HepG2 (cell line): ENCODE results near the gene MACROD2. TPM values are rescaled to one million over a fixed set of nuclear protein-coding genes. Genes with fewer than 3 reads are reported as not detected.

Experiments
- ATAC-seq: fragments of 200-7000 bp; cut with Tn5 transposase; 3 replicates; pipeline ENCODE4 v1.9.1; 2020; ENCODE audit warnings: mild to moderate bottlenecking, moderate library complexity
- BruUV-seq: library from RNA; stranded (reverse); fragments of 400-500 nt; replicated peaks from 2 replicates; lab custom pipeline; 2021; lab: Mats Ljungman, UMichigan
- CTCF ChIA-PET: fragments of 300-600 bp; formaldehyde crosslinking; extraction: SDS; loops from one replicate; lab custom pipeline; 2021; ENCODE audit warnings: low total read pairs, inconsistent platforms, low intra/inter-chr PET ratio; lab: Yijun Ruan, JAX
- POLR2A ChIA-PET: fragments of 350-600 bp; sonication (Branson Sonifier 250); formaldehyde crosslinking; loops from one replicate; lab custom pipeline; 2020; ENCODE audit warnings: antibody characterized with exemption, inconsistent platforms; lab: Yijun Ruan, JAX
- DNase-seq: peaks from one replicate; pipeline ENCODE4 v3.0.0-alpha.2; 2015; ENCODE audit warnings: low spot score
- FAIRE-seq: peaks from 3 replicates; lab custom pipeline; 2011; peaks lifted over from hg19 to GRCh38; lab: Jason Lieb, UNC
- H2AFZ ChIP-seq: one replicate; pipeline ENCODE4 v1.6.1; 2011; ENCODE audit warnings: low read length, inconsistent platforms
- H3K27ac ChIP-seq: fragments of 300-600 bp; 3 replicates; pipeline ENCODE4 v1.8.0; 2011; ENCODE audit warnings: mixed run types, mild to moderate bottlenecking, mixed read lengths, low read length, inconsistent platforms; ENCODE audit not compliant: insufficient read depth; ENCODE audit errors: extremely low read length
- H3K27me3 ChIP-seq, 2 experiments: fragments of 200-600 bp in 1 of 2; 2 replicates in 1 of 2; 3 replicates in 1 of 2; pipeline versions ENCODE4 v1.6.0 to v1.8.0; 2011; ENCODE audit warnings: low read length in 2 of 2, mild to moderate bottlenecking in 2 of 2, moderate library complexity in 2 of 2, inconsistent platforms in 1 of 2; ENCODE audit not compliant: insufficient read depth in 2 of 2, control insufficient read depth in 1 of 2
- H3K36me3 ChIP-seq, 2 experiments: fragments of 200-600 bp in 1 of 2; replicated peaks in 1 of 2; 2 replicates in 1 of 2; 3 replicates in 1 of 2; pipeline versions ENCODE4 v1.5.1 to v1.8.0; 2011; ENCODE audit warnings: low read length in 2 of 2, inconsistent platforms in 1 of 2; ENCODE audit not compliant: insufficient read depth in 2 of 2, control insufficient read depth in 1 of 2
- H3K4me1 ChIP-seq: 2 replicates; pipeline ENCODE4 v1.5.1; 2012; ENCODE audit warnings: low read length, inconsistent platforms; ENCODE audit not compliant: insufficient read depth
- H3K4me2 ChIP-seq: 2 replicates; pipeline ENCODE4 v1.6.0; 2011; ENCODE audit warnings: low read depth, low read length, inconsistent platforms
- H3K4me3 ChIP-seq, 3 experiments: fragments of 200-600 bp in 1 of 3; sonication (generic), shearing (Covaris generic) in 1 of 3; replicated peaks in 1 of 3; 2 replicates each; pipeline ENCODE4 v1.5.1; 2011 to 2016; ENCODE audit warnings: low read length in 3 of 3, inconsistent platforms in 2 of 3, low read depth in 2 of 3, mild to moderate bottlenecking in 2 of 3, control low read depth in 1 of 3, mixed read lengths in 1 of 3; ENCODE audit not compliant: insufficient read depth in 1 of 3
- H3K79me2 ChIP-seq: one replicate; pipeline ENCODE4 v1.6.1; 2011; ENCODE audit warnings: low read length, inconsistent platforms; ENCODE audit not compliant: insufficient read depth
- H3K9ac ChIP-seq: 2 replicates; pipeline ENCODE4 v1.6.0; 2011; ENCODE audit warnings: mild to moderate bottlenecking, low read depth, low read length, inconsistent platforms; ENCODE audit not compliant: insufficient read depth
- H3K9me3 ChIP-seq: 2 replicates; pipeline ENCODE4 v1.5.1; 2012; ENCODE audit warnings: mild to moderate bottlenecking, low read length
- H4K20me1 ChIP-seq: 2 replicates; pipeline ENCODE4 v1.6.0; 2011; ENCODE audit warnings: inconsistent platforms, mild to moderate bottlenecking, low read length, moderate library complexity; ENCODE audit not compliant: insufficient read depth
- DPF2 ChIP-seq: sonication (generic); formaldehyde crosslinking; IDR thresholded peaks from 2 replicates; pipeline ENCODE4 v1.4.0; 2020; ENCODE audit warnings: mild to moderate bottlenecking, low read depth, missing genetic modification reagents, borderline replicate concordance
- SIX1 ChIP-seq: sonication (generic); formaldehyde crosslinking; IDR thresholded peaks from 2 replicates; pipeline ENCODE4 v1.4.0; 2020; ENCODE audit warnings: missing genetic modification reagents, borderline replicate concordance
- ZNF234 ChIP-seq: sonication (generic); formaldehyde crosslinking; conservative IDR thresholded peaks from 2 replicates; pipeline ENCODE4 v1.5.1; 2020; ENCODE audit warnings: mild to moderate bottlenecking, missing genetic modification reagents
- ZNF33A ChIP-seq: sonication (generic); formaldehyde crosslinking; IDR thresholded peaks from 2 replicates; pipeline ENCODE4 v1.5.1; 2020; ENCODE audit warnings: missing genetic modification reagents, mild to moderate bottlenecking, moderate library complexity, borderline replicate concordance
- ZNF891 ChIP-seq: sonication (generic); formaldehyde crosslinking; IDR thresholded peaks from 2 replicates; pipeline ENCODE4 v1.5.0; 2020; ENCODE audit warnings: mild to moderate bottlenecking, missing genetic modification reagents
- WGBS: methylation state at CpG from one replicate; pipeline ENCODE4 v1.1.6; 2017; ENCODE audit warnings: low lambda C conversion rate; 5-methylcytosine and 5-hydroxymethylcytosine counted together
- in situ Hi-C: cut with HindIII; loops from 2 replicates; pipeline ENCODE4 v1.10.0; 2017; ENCODE audit warnings: low pct_unique_long_range_greater_than_20kb; ENCODE audit not compliant: extremely low pct_ligation_motif_present
- intact Hi-C: fragments of 100-400 bp; cut with micrococcal nuclease; formaldehyde crosslinking; loops from one replicate; pipeline ENCODE4 v1.10.0; 2022; ENCODE audit not compliant: unreplicated experiment
- polyA plus RNA-seq, 8 experiments: library from polyadenylated mRNA; depleted of rRNA in 3 of 8; stranded (reverse) in 7 of 8; unstranded in 1 of 8; fragments of >200 nt; fragmentation: Illumina TruSeq in 4 of 8; extraction: Trizol in 4 of 8; gene quantifications; 2 replicates each; pipeline versions ENCODE4 v1.2.1 to v1.2.3, GENCODE V29; 2011 to 2016; ENCODE audit warnings: low read depth in 4 of 8, missing spikeins in 1 of 8, mixed read lengths in 1 of 8; ENCODE audit not compliant: insufficient read depth in 1 of 8
- total RNA-seq, 5 experiments: library from RNA; depleted of rRNA; stranded (reverse); fragments of >200 nt; fragmentation: Illumina TruSeq; extraction: Trizol; gene quantifications; 2 replicates each; pipeline ENCODE4 v1.2.3, GENCODE V29; 2016; ENCODE audit warnings: low read depth in 1 of 5
- TF ChIP-seq, protein P1 (sequence below): IDR thresholded peaks from 2 replicates; pipeline ENCODE4 v1.6.1; 2016; ENCODE audit warnings: low read depth, control low read depth

The MACROD2 gene
- total and polyA plus RNA-seq, 2 of the 13 experiments (the other 11 are each of a cell fraction or from before 2014, with no cell fraction given): 0.13 to 0.51 TPM

DNA sequence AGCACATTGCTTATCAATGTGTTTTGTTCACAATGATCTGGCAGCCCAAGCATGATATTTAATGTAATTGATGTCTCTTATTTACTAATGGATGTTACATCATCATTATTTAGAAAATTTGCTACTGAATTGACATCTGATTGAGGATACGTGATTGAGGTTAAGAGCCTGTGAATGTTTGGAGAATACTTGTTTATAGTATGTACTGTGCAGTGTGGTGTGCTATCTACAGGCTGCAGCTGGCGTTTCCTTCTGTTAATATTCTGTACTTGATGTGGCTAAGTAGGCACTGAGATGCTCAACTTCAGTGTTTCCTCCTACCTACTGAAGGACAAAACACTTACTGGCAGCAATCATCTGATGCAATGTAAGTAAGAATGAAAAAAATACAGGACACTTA lies 1051.7 kb downstream of the MACROD2 start (continued):
- TF ChIP-seq, protein P1, sequence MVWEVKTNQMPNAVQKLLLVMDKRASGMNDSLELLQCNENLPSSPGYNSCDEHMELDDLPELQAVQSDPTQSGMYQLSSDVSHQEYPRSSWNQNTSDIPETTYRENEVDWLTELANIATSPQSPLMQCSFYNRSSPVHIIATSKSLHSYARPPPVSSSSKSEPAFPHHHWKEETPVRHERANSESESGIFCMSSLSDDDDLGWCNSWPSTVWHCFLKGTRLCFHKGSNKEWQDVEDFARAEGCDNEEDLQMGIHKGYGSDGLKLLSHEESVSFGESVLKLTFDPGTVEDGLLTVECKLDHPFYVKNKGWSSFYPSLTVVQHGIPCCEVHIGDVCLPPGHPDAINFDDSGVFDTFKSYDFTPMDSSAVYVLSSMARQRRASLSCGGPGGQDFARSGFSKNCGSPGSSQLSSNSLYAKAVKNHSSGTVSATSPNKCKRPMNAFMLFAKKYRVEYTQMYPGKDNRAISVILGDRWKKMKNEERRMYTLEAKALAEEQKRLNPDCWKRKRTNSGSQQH (CRISPR knock-in tag): no peak

DNA sequence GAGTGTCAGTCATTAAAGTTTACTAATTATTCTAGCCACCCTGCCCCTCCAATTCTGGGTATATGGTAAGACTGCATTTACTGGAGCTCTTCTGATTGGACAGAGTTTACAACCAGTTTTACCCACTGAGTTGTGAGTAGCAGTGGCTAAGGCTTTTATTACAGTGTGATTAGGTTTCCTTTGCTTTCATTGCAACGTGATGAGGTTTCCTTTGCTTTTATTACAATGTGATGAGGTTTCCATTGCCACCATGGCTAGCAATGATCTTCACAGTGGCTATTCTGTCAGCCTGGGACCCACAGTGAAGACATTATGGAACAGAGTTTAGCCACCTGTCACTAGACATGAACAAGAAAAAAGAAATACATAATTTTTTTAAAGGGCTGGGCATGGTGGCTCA lies 1052.3 kb downstream of the MACROD2 start:
- H4K20me1 ChIP-seq: no peaks in the 10 kb centered on the region
- ChIA-PET POLR2A (no interaction called here), CTCF (no interaction called here)
- H3K4me1 ChIP-seq: no peaks in the 10 kb centered on the region
- no peaks in the 10 kb centered on the region for H3K27me3 ChIP-seq
- in situ Hi-C loops: no loop called here
- H3K79me2 ChIP-seq: no peaks in the 10 kb centered on the region
- 34% methylated on average over 1 of the region's 1 CpG for WGBS
- no peaks in the 10 kb centered on the region for H3K36me3 ChIP-seq
- no TSS peak for BruUV-seq
- no peak overlapping the region for H2AFZ ChIP-seq
- no peak overlapping the region for H3K9ac ChIP-seq
- H3K4me3 ChIP-seq: no peak overlapping the region
- no peak overlapping the region for H3K27ac ChIP-seq
- TF ChIP-seq ZNF234 (CRISPR knock-in tag) (no peak), DPF2 (no peak), SIX1 (CRISPR knock-in tag) (no peak), ZNF891 (CRISPR knock-in tag) (no peak), ZNF33A (CRISPR knock-in tag) (no peak)
- no peak for FAIRE-seq
- DNase-seq: no peak
- no peak overlapping the region for H3K4me2 ChIP-seq
- intact Hi-C loops: no loop called here
- no peak for ATAC-seq
- H3K9me3 ChIP-seq: 0 out of 2 replicates have a peak, but pooled peaks cover 5% of the 10 kb centered on the region
